A204.1 (cell line): ENCODE measurements around the gene NAPG.
"Not testable (repeated sequence)": the region's sequence is repeated elsewhere in the genome, so short reads cannot be mapped to it uniquely, and the experiment has no call there.

Experiments used
- FAIRE-seq: peaks from 2 replicates; lab custom pipeline; 2012; peaks lifted over from hg19 to GRCh38; lab: Jason Lieb, UNC

The NAPG gene

GRCh38 chr18:10585260-10585659 lies 59.4 kb downstream of the NAPG start:
- no peak for FAIRE-seq

DNA sequence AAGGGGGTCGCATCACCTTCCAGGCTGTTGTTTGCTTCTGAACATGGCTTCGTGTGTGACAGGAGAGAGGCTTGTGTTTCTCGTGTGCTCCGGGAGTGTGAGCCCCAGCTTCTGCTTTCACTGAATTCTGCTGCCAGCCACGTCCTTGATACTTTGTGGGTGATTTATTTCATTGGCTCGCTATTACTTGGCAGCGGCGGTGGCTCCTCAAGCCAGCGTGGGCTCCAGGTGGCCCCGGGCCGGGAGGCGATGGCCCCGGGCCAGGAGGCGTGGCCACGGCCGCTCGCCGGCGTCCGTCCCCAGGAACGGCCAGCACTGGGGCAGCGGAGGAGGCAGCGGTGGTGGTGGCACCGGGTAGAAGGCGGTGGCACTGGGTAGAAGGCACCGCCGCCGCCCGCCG lies 63.1 kb downstream of the NAPG start:
- FAIRE-seq, result no peak

- FAIRE-seq, result no peak
These were observed 64.6 kb downstream of the NAPG start for GRCh38 chr18:10590412-10590811.

- no peak for FAIRE-seq
These were observed 66.1 kb downstream of the NAPG start for GRCh38 chr18:10591896-10592295.

DNA sequence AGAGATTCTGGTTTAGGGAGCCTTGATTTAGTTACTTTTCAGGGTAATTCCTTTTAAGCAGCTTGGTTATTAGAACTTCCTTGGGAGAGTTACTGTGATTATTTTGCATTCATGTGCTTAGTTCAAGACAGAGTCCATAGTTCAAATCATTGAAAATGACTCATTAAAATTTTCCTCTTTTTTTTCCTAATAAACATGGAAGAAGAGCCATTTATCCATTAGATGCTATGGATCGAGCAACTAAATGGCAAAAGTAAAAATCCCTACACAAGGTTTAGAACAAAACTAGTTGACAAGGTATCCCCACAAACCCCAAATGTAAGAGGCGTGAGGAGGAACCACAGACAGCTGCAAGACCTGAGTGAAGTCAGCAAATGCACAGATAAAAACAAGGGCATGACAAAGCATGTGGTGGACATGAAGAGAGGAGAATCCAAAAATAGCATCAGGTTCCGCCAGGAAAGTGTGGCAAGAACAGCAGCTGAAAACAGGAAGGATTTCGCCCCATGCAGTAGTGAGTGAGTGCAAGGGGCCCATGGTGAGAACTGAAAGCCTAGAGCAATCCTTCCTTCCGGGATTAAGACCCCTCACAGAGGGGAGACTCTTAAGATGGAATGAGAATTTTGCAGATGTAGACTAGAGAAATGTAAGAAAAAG lies 67.7 kb downstream of the NAPG start:
- not testable (repeated sequence) for FAIRE-seq

DNA sequence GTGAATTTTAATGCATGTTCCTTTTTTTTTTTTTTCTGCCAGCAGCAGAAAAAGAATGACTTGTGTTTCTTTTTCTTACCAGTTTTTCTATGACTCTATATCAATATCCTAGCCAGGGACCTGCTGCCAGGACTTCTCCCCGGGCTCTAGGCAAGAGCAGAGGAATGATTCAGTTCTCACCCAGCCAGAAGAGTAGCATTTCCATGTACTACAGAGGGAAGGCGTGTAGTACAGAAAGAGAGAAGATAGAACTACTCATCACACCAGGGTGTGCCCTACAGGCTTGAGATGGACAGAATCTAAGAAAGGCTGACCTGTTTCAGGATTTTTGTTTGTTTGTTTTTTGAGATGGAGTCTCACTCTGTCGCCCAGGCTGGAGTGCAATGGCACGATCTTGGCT lies 70.1 kb downstream of the NAPG start:
- not testable (repeated sequence) for FAIRE-seq

- FAIRE-seq, result not testable (repeated sequence)
These were observed 71.9 kb downstream of the NAPG start for GRCh38 chr18:10597695-10598094.

DNA sequence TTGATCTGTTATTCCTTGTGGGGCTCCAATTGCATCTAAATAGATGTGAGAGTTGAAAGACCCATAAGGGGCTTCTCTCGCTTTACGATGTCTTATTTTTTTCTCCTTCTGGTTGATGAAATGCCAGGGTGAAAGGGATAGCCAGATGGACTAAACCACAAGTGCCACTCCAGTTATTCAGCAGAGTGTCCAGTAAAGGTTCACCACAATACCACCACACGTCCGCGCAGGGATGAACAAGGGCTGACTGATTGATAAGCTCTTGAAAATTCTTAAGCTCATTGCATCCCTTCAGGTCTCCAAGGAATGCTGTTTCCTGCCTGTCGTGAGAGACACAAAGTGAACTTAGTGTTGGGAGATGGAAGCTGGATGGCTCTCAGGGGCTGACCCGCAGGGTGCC lies 74.9 kb downstream of the NAPG start:
- not testable (repeated sequence) for FAIRE-seq
